HepG2 (cell line): ENCODE data around the gene SGK1. TPM values are rescaled to one million over a fixed set of nuclear protein-coding genes. Genes with fewer than 3 reads are reported as not detected.

Experiments used
- ATAC-seq: fragments of 200-7000 bp; cut with Tn5 transposase; 3 replicates; pipeline ENCODE4 v1.9.1; 2020; ENCODE audit warnings: mild to moderate bottlenecking, moderate library complexity
- BruUV-seq: library from RNA; stranded (reverse); fragments of 400-500 nt; replicated peaks from 2 replicates; lab custom pipeline; 2021; lab: Mats Ljungman, UMichigan
- CTCF ChIA-PET: fragments of 300-600 bp; formaldehyde crosslinking; extraction: SDS; loops from one replicate; lab custom pipeline; 2021; ENCODE audit warnings: low total read pairs, inconsistent platforms, low intra/inter-chr PET ratio; lab: Yijun Ruan, JAX
- POLR2A ChIA-PET: fragments of 350-600 bp; sonication (Branson Sonifier 250); formaldehyde crosslinking; loops from one replicate; lab custom pipeline; 2020; ENCODE audit warnings: antibody characterized with exemption, inconsistent platforms; lab: Yijun Ruan, JAX
- DNase-seq: peaks from one replicate; pipeline ENCODE4 v3.0.0-alpha.2; 2015; ENCODE audit warnings: low spot score
- FAIRE-seq: peaks from 3 replicates; lab custom pipeline; 2011; peaks lifted over from hg19 to GRCh38; lab: Jason Lieb, UNC
- H2AFZ ChIP-seq: one replicate; pipeline ENCODE4 v1.6.1; 2011; ENCODE audit warnings: low read length, inconsistent platforms
- H3K27ac ChIP-seq: fragments of 300-600 bp; 3 replicates; pipeline ENCODE4 v1.8.0; 2011; ENCODE audit warnings: mixed run types, mild to moderate bottlenecking, mixed read lengths, low read length, inconsistent platforms; ENCODE audit not compliant: insufficient read depth; ENCODE audit errors: extremely low read length
- H3K27me3 ChIP-seq, 2 experiments: fragments of 200-600 bp in 1 of 2; 2 replicates in 1 of 2; 3 replicates in 1 of 2; pipeline versions ENCODE4 v1.6.0 to v1.8.0; 2011; ENCODE audit warnings: low read length in 2 of 2, mild to moderate bottlenecking in 2 of 2, moderate library complexity in 2 of 2, inconsistent platforms in 1 of 2; ENCODE audit not compliant: insufficient read depth in 2 of 2, control insufficient read depth in 1 of 2
- H3K36me3 ChIP-seq, 2 experiments: fragments of 200-600 bp in 1 of 2; replicated peaks in 1 of 2; 2 replicates in 1 of 2; 3 replicates in 1 of 2; pipeline versions ENCODE4 v1.5.1 to v1.8.0; 2011; ENCODE audit warnings: low read length in 2 of 2, inconsistent platforms in 1 of 2; ENCODE audit not compliant: insufficient read depth in 2 of 2, control insufficient read depth in 1 of 2
- H3K4me1 ChIP-seq: 2 replicates; pipeline ENCODE4 v1.5.1; 2012; ENCODE audit warnings: low read length, inconsistent platforms; ENCODE audit not compliant: insufficient read depth
- H3K4me2 ChIP-seq: 2 replicates; pipeline ENCODE4 v1.6.0; 2011; ENCODE audit warnings: low read depth, low read length, inconsistent platforms
- H3K4me3 ChIP-seq, 3 experiments: fragments of 200-600 bp in 1 of 3; sonication (generic), shearing (Covaris generic) in 1 of 3; replicated peaks in 1 of 3; 2 replicates each; pipeline ENCODE4 v1.5.1; 2011 to 2016; ENCODE audit warnings: low read length in 3 of 3, inconsistent platforms in 2 of 3, low read depth in 2 of 3, mild to moderate bottlenecking in 2 of 3, control low read depth in 1 of 3, mixed read lengths in 1 of 3; ENCODE audit not compliant: insufficient read depth in 1 of 3
- H3K79me2 ChIP-seq: one replicate; pipeline ENCODE4 v1.6.1; 2011; ENCODE audit warnings: low read length, inconsistent platforms; ENCODE audit not compliant: insufficient read depth
- H3K9ac ChIP-seq: 2 replicates; pipeline ENCODE4 v1.6.0; 2011; ENCODE audit warnings: mild to moderate bottlenecking, low read depth, low read length, inconsistent platforms; ENCODE audit not compliant: insufficient read depth
- H3K9me3 ChIP-seq: 2 replicates; pipeline ENCODE4 v1.5.1; 2012; ENCODE audit warnings: mild to moderate bottlenecking, low read length
- H4K20me1 ChIP-seq: 2 replicates; pipeline ENCODE4 v1.6.0; 2011; ENCODE audit warnings: inconsistent platforms, mild to moderate bottlenecking, low read length, moderate library complexity; ENCODE audit not compliant: insufficient read depth
- HMGXB3 ChIP-seq: sonication (generic); formaldehyde crosslinking; IDR thresholded peaks from 2 replicates; pipeline ENCODE4 v1.4.0; 2020; ENCODE audit warnings: missing genetic modification reagents, borderline replicate concordance
- PLRG1 ChIP-seq: fragments of 450-650 bp; conservative IDR thresholded peaks from 2 replicates; pipeline ENCODE4 v1.6.1; 2016
- STAT5B ChIP-seq: sonication (generic); formaldehyde crosslinking; IDR thresholded peaks from 2 replicates; pipeline ENCODE4 v1.4.0; 2020; ENCODE audit warnings: missing genetic modification reagents
- TCF7 ChIP-seq: sonication (generic); IDR thresholded peaks from 2 replicates; pipeline ENCODE4 v1.6.1; 2016; ENCODE audit warnings: antibody characterized with exemption, low read depth
- ZMAT5 ChIP-seq: sonication (generic); formaldehyde crosslinking; IDR thresholded peaks from 2 replicates; pipeline ENCODE4 v1.5.0; 2020; ENCODE audit warnings: mild to moderate bottlenecking, low read depth, missing genetic modification reagents, borderline replicate concordance
- ZNF501 ChIP-seq: sonication (generic); formaldehyde crosslinking; IDR thresholded peaks from 2 replicates; pipeline ENCODE4 v1.5.1; 2020; ENCODE audit warnings: mild to moderate bottlenecking, moderate library complexity, missing genetic modification reagents
- WGBS: methylation state at CpG from one replicate; pipeline ENCODE4 v1.1.6; 2017; ENCODE audit warnings: low lambda C conversion rate; 5-methylcytosine and 5-hydroxymethylcytosine counted together
- in situ Hi-C: cut with HindIII; loops from 2 replicates; pipeline ENCODE4 v1.10.0; 2017; ENCODE audit warnings: low pct_unique_long_range_greater_than_20kb; ENCODE audit not compliant: extremely low pct_ligation_motif_present
- intact Hi-C: fragments of 100-400 bp; cut with micrococcal nuclease; formaldehyde crosslinking; loops from one replicate; pipeline ENCODE4 v1.10.0; 2022; ENCODE audit not compliant: unreplicated experiment
- polyA plus RNA-seq, 8 experiments: library from polyadenylated mRNA; depleted of rRNA in 3 of 8; stranded (reverse) in 7 of 8; unstranded in 1 of 8; fragments of >200 nt; fragmentation: Illumina TruSeq in 4 of 8; extraction: Trizol in 4 of 8; gene quantifications; 2 replicates each; pipeline versions ENCODE4 v1.2.1 to v1.2.3, GENCODE V29; 2011 to 2016; ENCODE audit warnings: low read depth in 4 of 8, missing spikeins in 1 of 8, mixed read lengths in 1 of 8; ENCODE audit not compliant: insufficient read depth in 1 of 8
- total RNA-seq, 5 experiments: library from RNA; depleted of rRNA; stranded (reverse); fragments of >200 nt; fragmentation: Illumina TruSeq; extraction: Trizol; gene quantifications; 2 replicates each; pipeline ENCODE4 v1.2.3, GENCODE V29; 2016; ENCODE audit warnings: low read depth in 1 of 5
- TF ChIP-seq, protein P1 (sequence below): sonication (generic); formaldehyde crosslinking; IDR thresholded peaks from 2 replicates; pipeline ENCODE4 v1.4.0; 2020; ENCODE audit warnings: missing genetic modification reagents, borderline replicate concordance
- TF ChIP-seq, protein P2 (sequence below): sonication (generic); formaldehyde crosslinking; IDR thresholded peaks from 2 replicates; pipeline ENCODE4 v1.8.0; 2022; ENCODE audit warnings: missing genetic modification reagents, mild to moderate bottlenecking, moderate library complexity, borderline replicate concordance

SGK1 gene
- total and polyA plus RNA-seq, 2 of the 13 experiments (the other 11 are each of a cell fraction or from before 2014, with no cell fraction given), result 56.1 to 56.2 TPM

DNA sequence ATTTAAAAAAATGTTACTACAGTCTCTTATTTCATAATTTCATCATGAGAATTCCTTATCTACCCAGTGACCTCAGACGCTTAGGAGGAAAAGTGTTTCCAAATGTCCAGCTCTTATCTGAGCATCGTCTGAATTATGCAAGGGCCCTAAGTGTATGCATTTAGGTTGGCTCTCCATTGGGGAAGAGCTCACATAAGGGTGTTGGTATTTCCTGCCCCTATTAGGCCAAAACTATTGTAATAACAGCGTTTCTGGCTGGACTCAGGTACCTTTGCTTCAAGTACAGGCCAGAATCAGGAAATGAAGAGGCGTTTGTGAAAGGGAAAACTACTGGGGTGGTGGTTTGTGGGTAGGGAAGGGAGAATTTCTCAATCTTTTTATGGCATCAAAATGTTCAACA is 40.4 kb upstream of the SGK1 start:
- H3K27ac ChIP-seq, result no peak overlapping the region
- in situ Hi-C loops, result no loop called here
- no peaks in the 10 kb centered on the region for H3K79me2 ChIP-seq
- BruUV-seq, result no TSS peak
- no peak for DNase-seq
- no peak for ATAC-seq
- TF ChIP-seq, protein P1, sequence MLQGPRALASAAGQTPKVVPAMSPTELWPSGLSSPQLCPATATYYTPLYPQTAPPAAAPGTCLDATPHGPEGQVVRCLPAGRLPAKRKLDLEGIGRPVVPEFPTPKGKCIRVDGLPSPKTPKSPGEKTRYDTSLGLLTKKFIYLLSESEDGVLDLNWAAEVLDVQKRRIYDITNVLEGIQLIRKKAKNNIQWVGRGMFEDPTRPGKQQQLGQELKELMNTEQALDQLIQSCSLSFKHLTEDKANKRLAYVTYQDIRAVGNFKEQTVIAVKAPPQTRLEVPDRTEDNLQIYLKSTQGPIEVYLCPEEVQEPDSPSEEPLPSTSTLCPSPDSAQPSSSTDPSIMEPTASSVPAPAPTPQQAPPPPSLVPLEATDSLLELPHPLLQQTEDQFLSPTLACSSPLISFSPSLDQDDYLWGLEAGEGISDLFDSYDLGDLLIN (CRISPR knock-in tag), result no peak
- TF ChIP-seq HMGXB3 (CRISPR knock-in tag) (no peak), STAT5B (no peak), ZNF501 (CRISPR knock-in tag) (no peak), PLRG1 (no peak), ZMAT5 (no peak), TCF7 (no peak)
- TF ChIP-seq, protein P2, sequence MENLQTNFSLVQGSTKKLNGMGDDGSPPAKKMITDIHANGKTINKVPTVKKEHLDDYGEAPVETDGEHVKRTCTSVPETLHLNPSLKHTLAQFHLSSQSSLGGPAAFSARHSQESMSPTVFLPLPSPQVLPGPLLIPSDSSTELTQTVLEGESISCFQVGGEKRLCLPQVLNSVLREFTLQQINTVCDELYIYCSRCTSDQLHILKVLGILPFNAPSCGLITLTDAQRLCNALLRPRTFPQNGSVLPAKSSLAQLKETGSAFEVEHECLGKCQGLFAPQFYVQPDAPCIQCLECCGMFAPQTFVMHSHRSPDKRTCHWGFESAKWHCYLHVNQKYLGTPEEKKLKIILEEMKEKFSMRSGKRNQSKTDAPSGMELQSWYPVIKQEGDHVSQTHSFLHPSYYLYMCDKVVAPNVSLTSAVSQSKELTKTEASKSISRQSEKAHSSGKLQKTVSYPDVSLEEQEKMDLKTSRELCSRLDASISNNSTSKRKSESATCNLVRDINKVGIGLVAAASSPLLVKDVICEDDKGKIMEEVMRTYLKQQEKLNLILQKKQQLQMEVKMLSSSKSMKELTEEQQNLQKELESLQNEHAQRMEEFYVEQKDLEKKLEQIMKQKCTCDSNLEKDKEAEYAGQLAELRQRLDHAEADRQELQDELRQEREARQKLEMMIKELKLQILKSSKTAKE (CRISPR knock-in tag), result no peak
- H3K4me1 ChIP-seq, result no peaks in the 10 kb centered on the region
- no peaks in the 10 kb centered on the region for H3K9me3 ChIP-seq
- no peak overlapping the region for H3K4me2 ChIP-seq
- ChIA-PET POLR2A (no interaction called here), CTCF (no interaction called here)
- H2AFZ ChIP-seq, result no peak overlapping the region
- intact Hi-C loops, result no loop called here
- H4K20me1 ChIP-seq, result no peaks in the 10 kb centered on the region
- FAIRE-seq, result no peak
- H3K27me3 ChIP-seq, result peaks cover 0 to 8% of the 10 kb centered on the region in 2 experiments; a peak in 2 of 5 replicates
- no peak overlapping the region for H3K4me3 ChIP-seq
- 4% methylated on average over 4 of the region's 4 CpGs for WGBS
- H3K9ac ChIP-seq, result no peak overlapping the region
- H3K36me3 ChIP-seq, result no peaks in the 10 kb centered on the region
